ENCODE data around the gene NWD2. TPM values are rescaled to one million over a fixed set of nuclear protein-coding genes. Genes with fewer than 3 reads are reported as not detected.
"Not testable (repeated sequence)": the region's sequence is repeated elsewhere in the genome, so short reads cannot be mapped to it uniquely, and the experiment has no call there.

NWD2 gene
- total RNA-seq, 1 experiment from 2014 or later, result not detected

DNA sequence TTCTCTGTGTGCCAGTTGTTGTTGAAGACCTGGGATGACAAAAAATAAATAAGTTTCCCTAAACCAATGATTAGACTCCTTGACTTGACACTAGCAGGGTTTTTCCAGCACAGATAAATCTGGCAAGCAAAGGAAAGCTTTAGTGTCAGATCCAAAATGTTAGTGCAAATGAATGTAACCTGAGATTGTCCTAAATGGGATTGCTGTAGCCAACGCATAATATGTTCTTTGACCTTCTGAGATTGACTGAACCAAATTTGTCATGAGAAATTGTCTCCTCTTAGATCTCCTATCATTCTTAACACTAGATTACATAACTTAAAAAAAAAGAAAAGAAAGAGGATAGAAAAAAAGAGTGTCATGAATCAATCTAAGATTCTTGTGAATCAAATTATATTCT lies 245.2 kb downstream of the NWD2 start:
- DNase-seq (ENCODE audit: extremely low read depth, low read depth), result no peak

DNA sequence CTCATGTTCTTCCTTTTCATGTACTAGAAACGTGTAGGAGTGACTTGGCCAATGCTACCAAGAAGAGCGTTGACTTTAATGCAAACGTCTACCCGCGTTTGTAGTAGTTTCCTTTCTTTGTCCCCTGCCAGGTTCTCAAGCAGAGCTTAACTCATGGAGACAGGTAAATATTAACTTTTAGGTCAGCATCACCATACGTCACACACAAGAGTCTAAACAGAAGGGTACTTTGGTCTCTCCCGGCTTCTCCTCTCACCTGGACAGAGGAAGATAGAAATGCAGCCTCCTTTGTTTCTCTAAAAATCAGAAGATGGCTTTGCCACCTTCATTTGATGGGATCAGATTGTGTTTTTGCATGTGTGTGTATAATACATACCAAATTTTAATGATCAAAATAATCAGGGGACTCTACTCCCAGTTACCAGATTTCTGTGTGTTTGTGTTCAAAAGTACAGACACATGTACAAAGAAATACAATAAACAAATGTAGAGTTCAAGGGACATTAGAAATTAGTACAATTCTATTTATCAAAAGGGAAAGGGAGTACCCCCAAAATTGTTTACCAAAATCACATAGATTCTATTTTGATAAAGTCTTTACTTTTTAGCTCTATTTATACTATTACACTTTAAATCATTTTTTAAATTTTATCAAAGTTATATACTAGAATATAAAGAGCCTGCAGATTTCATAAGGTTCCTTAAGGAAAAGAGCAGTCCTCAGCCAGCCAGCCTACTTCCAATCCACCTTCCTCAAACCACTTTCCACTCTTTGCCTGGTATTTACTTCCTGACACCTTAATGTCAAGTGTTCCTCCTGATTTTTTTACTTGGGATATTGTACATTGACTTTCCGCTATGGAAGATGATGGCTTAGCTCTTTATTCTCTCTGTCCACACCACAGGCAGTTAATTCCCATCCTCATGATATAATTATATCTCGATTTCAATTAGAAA lies 246.1 kb downstream of the NWD2 start:
- DNase-seq (ENCODE audit: extremely low read depth, low read depth), result no peak

DNA sequence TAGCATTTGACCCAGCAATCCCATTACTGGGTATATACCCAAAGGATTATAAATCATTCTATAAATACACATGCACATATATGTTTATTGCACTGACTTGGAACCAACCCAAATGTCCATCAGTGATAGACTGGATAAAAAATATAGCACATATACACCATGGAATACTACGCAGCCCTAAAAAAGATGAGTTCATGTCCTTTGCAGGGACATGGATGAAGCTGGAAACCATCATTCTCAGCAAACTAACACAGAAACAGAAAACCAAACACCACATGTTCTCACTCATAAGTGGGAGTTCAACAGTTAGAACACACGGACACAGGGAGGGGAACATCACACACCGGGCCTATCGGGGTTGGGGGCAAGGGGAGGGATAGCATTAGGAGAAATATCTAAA lies 250.8 kb downstream of the NWD2 start:
- DNase-seq (ENCODE audit: extremely low read depth, low read depth), result not testable (repeated sequence)

Small RNAs within 50 kb of the gene (small RNA-seq; reads per million reads assigned to genes)
- gene MIR4801, result 0 reads per million in 2 experiments
